B cell (primary cell): ENCODE measurements around the gene DMPK. TPM values are rescaled to one million over a fixed set of nuclear protein-coding genes. Genes with fewer than 3 reads are reported as not detected.

Experiments used
- ATAC-seq: fragments of 200-7000 bp; cut with Tn5 transposase; one replicate; pipeline ENCODE4 v1.10.0; 2021; ENCODE audit warnings: low read depth, mild to moderate bottlenecking, moderate number of reproducible peaks, moderate library complexity
- CTCF ChIA-PET: fragments of 350-600 bp; sonication (Branson Sonifier 250); formaldehyde crosslinking; loops from one replicate; lab custom pipeline; 2021; ENCODE audit warnings: antibody characterized with exemption, inconsistent platforms; lab: Charles Lee
- POLR2A ChIA-PET: fragments of 350-600 bp; sonication (Branson Sonifier 250); formaldehyde crosslinking; loops from one replicate; lab custom pipeline; 2021; ENCODE audit warnings: antibody characterized with exemption; lab: Charles Lee
- DNase-seq: peaks from one replicate; pipeline ENCODE4 v3.0.0; 2013
- H2AFZ ChIP-seq: 2 replicates; pipeline ENCODE4 v1.6.1; 2012; ENCODE audit warnings: mild to moderate bottlenecking, low read depth, low read length; ENCODE audit not compliant: insufficient read depth, poor library complexity, severe bottlenecking
- H3K27ac ChIP-seq, 2 donors: 1 replicate in 1 of 2; 2 replicates in 1 of 2; pipeline ENCODE4 v1.5.1; 2012 to 2013; ENCODE audit warnings: low read length in 2 of 2, mild to moderate bottlenecking in 2 of 2, moderate library complexity in 1 of 2
- H3K27me3 ChIP-seq, 4 experiments: fragments of 200-600 bp in 1 of 4; sonication (generic) in 1 of 4; replicated peaks in 1 of 4; 1 replicate in 2 of 4; 2 replicates in 2 of 4; pipeline versions ENCODE4 v1.6.1 to v1.7.0; 2013 to 2016; ENCODE audit warnings: low read length in 3 of 4, mild to moderate bottlenecking in 2 of 4, mixed read lengths in 1 of 4, moderate library complexity in 1 of 4; ENCODE audit not compliant: insufficient read depth in 4 of 4, control insufficient read depth in 3 of 4; ENCODE audit errors: control extremely low read depth in 1 of 4
- H3K36me3 ChIP-seq, 2 experiments: replicated peaks in 1 of 2; 1 replicate in 1 of 2; 2 replicates in 1 of 2; pipeline versions ENCODE4 v1.6.1 to v1.7.1; 2013; ENCODE audit warnings: low read length in 1 of 2; ENCODE audit not compliant: insufficient read depth in 2 of 2, control insufficient read depth in 1 of 2; ENCODE audit errors: control extremely low read depth in 1 of 2, extremely low read depth in 1 of 2
- H3K4me1 ChIP-seq, 2 donors: fragments of 200-600 bp in 1 of 2; sonication (generic) in 1 of 2; 1 replicate in 1 of 2; 2 replicates in 1 of 2; pipeline versions ENCODE4 v1.5.1 to v1.6.1; 2013 to 2017; ENCODE audit warnings: low read length in 2 of 2; ENCODE audit not compliant: control insufficient read depth in 2 of 2, insufficient read depth in 2 of 2
- H3K4me2 ChIP-seq: replicated peaks from 2 replicates; pipeline ENCODE3; 2012; ENCODE audit warnings: mild to moderate bottlenecking, low read depth, low read length; ENCODE audit not compliant: poor library complexity, severe bottlenecking
- H3K4me3 ChIP-seq, 5 experiments: fragments of 200-600 bp in 1 of 5; sonication (generic) in 1 of 5; 1 replicate in 3 of 5; 2 replicates in 2 of 5; pipeline versions ENCODE4 v1.5.1 to v1.7.0; 2011 to 2016; ENCODE audit warnings: low read length in 4 of 5, mild to moderate bottlenecking in 4 of 5, low read depth in 2 of 5, control low read depth in 1 of 5, moderate library complexity in 1 of 5; ENCODE audit not compliant: insufficient read depth in 1 of 5; ENCODE audit errors: control extremely low read depth in 1 of 5, extremely low read depth in 1 of 5
- H3K79me2 ChIP-seq: fragments of 200-600 bp; sonication (generic); one replicate; pipeline ENCODE4 v1.6.0; 2016; ENCODE audit warnings: low read length; ENCODE audit not compliant: control insufficient read depth, insufficient read depth
- H3K9ac ChIP-seq: fragments of 200-600 bp; sonication (generic); 2 replicates; pipeline ENCODE4 v1.6.1; 2017; ENCODE audit warnings: mild to moderate bottlenecking, low read length, moderate library complexity
- H3K9me3 ChIP-seq, 3 donors: one replicate each; pipeline versions ENCODE4 v1.6.1 to v1.7.1; 2013; ENCODE audit warnings: low read length in 2 of 3; ENCODE audit not compliant: control insufficient read depth in 2 of 3, insufficient read depth in 1 of 3; ENCODE audit errors: control extremely low read depth in 1 of 3
- H4K20me1 ChIP-seq: 2 replicates; pipeline ENCODE4 v1.6.0; 2012; ENCODE audit warnings: mild to moderate bottlenecking, low read length; ENCODE audit not compliant: insufficient read depth, control insufficient read depth, poor library complexity, severe bottlenecking
- H3K27ac Mint-ChIP-seq: one replicate; pipeline ENCODE4 v1.8.0; 2021; ENCODE audit warnings: mixed read lengths
- H3K27me3 Mint-ChIP-seq: one replicate; pipeline ENCODE4 v1.8.0; 2021; ENCODE audit warnings: mixed read lengths
- H3K4me1 Mint-ChIP-seq: one replicate; pipeline ENCODE4 v1.8.0; 2021; ENCODE audit warnings: mixed read lengths
- H3K4me3 Mint-ChIP-seq: one replicate; pipeline ENCODE4 v1.8.0; 2021; ENCODE audit warnings: mixed read lengths
- H3K9me3 Mint-ChIP-seq: one replicate; pipeline ENCODE4 v1.8.0; 2022; ENCODE audit warnings: mixed read lengths; ENCODE audit not compliant: insufficient read depth
- EZH2 ChIP-seq: IDR thresholded peaks from 2 replicates; pipeline ENCODE4 v1.6.1; 2012; ENCODE audit warnings: borderline replicate concordance, low read depth, mild to moderate bottlenecking, moderate library complexity, low read length; ENCODE audit not compliant: insufficient read depth, poor library complexity, severe bottlenecking
- WGBS: methylation state at CpG from one replicate; pipeline ENCODE4 v1.1.5; 2013; ENCODE audit warnings: missing lambda C conversion rate; ENCODE audit not compliant: insufficient coverage; 5-methylcytosine and 5-hydroxymethylcytosine counted together
- intact Hi-C: fragments of 100-400 bp; cut with micrococcal nuclease; formaldehyde crosslinking; loops from one replicate; pipeline ENCODE4 v1.10.0; 2022
- polyA plus RNA-seq: library from polyadenylated mRNA; depleted of rRNA; stranded (reverse); fragments of >200 nt; gene quantifications from 2 replicates; pipeline ENCODE4 v1.2.3, GENCODE V29; 2012
- total RNA-seq, 2 donors: library from RNA; stranded (reverse); fragments of 120-200 nt in 1 of 2; gene quantifications; 1 replicate in 1 of 2; 2 replicates in 1 of 2; pipeline versions ENCODE4 v1.2.3 to v1.2.4, GENCODE V29; 2013 to 2022
- TF ChIP-seq, protein P1 (sequence below): fragments of 200-600 bp; IDR thresholded peaks from one replicate; pipeline ENCODE4 v1.8.0; 2022; ENCODE audit warnings: antibody characterized with exemption, mild to moderate bottlenecking

DMPK gene
- total and polyA plus RNA-seq, 2 donors (not counting 1 experiment from before 2014, with no cell fraction given): 28.7 to 58.3 TPM

DNA sequence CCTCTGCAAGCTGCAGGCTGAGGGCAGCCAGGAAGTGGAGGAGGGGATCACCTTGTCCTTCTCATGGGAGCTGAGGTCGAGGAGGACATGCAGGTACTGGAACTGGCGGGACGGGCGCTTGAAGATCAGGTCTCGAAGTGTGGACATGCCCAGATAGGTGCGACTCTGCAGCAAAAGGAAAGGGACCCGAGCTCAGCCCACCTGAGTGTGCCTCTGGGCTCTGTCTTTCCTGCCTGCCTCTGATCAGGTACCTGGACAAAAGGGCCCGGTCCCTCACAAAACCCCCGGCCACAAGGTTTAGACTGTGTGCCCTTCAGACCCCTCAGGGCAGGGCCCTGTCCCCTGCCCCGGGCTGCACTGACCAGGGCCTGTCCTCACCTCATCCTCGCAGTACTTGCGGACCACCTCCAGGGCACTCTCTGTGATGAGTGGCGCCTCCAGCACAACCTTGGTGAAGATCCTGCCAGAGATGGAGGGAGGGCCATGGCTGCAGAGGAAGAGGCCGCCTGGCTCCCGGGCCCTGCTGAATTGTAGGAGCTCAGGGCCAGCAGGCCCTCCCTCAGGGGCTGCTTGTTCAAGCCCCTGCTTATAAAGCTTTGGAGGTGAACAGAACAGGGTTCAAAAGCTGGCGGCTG lies 45.3 kb upstream of the DMPK start:
- Histone ChIP-seq H3K9ac (no peak overlapping the region), H3K9me3 (no peaks in the 10 kb centered on the region), H3K36me3 (peaks cover 4 to 86% of the 10 kb centered on the region in 2 experiments), H2AFZ (no peak overlapping the region), H4K20me1 (peaks cover 8% of the 10 kb centered on the region), H3K79me2 (peaks cover 7% of the 10 kb centered on the region), H3K4me3 (no peak overlapping the region), H3K4me1 (no peaks in the 10 kb centered on the region), H3K4me2 (no peak overlapping the region), H3K27ac (no peak overlapping the region), H3K27me3 (no peaks in the 10 kb centered on the region)
- POLR2A ChIA-PET: no interaction called here
- no peak for ATAC-seq
- no peaks in the 10 kb centered on the region for H3K27me3 Mint-ChIP-seq
- CTCF ChIA-PET: interaction anchor here (1.6 to 1.8 kb wide), 2 partner anchors 10 to 28 kb away, joined by 4 to 9 read pairs; no protein-coding TSS in a partner anchor
- H3K4me1 Mint-ChIP-seq: no peaks in the 10 kb centered on the region
- intact Hi-C loops: no loop called here
- H3K27ac Mint-ChIP-seq: no peak overlapping the region
- DNase-seq: no peak
- TF ChIP-seq EZH2: no peak
- TF ChIP-seq, protein P1, sequence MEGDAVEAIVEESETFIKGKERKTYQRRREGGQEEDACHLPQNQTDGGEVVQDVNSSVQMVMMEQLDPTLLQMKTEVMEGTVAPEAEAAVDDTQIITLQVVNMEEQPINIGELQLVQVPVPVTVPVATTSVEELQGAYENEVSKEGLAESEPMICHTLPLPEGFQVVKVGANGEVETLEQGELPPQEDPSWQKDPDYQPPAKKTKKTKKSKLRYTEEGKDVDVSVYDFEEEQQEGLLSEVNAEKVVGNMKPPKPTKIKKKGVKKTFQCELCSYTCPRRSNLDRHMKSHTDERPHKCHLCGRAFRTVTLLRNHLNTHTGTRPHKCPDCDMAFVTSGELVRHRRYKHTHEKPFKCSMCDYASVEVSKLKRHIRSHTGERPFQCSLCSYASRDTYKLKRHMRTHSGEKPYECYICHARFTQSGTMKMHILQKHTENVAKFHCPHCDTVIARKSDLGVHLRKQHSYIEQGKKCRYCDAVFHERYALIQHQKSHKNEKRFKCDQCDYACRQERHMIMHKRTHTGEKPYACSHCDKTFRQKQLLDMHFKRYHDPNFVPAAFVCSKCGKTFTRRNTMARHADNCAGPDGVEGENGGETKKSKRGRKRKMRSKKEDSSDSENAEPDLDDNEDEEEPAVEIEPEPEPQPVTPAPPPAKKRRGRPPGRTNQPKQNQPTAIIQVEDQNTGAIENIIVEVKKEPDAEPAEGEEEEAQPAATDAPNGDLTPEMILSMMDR: no peak
- over 99% methylated on average over 16 of the region's 16 CpGs for WGBS
- no peaks in the 10 kb centered on the region for H3K9me3 Mint-ChIP-seq
- no peak overlapping the region for H3K4me3 Mint-ChIP-seq

- CTCF ChIA-PET: interaction anchor here (1.6 to 1.8 kb wide), 2 partner anchors 10 to 28 kb away, joined by 4 to 9 read pairs; no protein-coding TSS in a partner anchor
- 94% methylated on average over 10 of the region's 11 CpGs for WGBS
Measured at GRCh38 chr19:45826934-45827333, 44.6 kb upstream of the DMPK start.

More at GRCh38 chr19:45826934-45827333, 44.6 kb upstream of the DMPK start:
- Mint-ChIP-seq H3K27me3 (no peaks in the 10 kb centered on the region), H3K9me3 (no peaks in the 10 kb centered on the region), H3K4me3 (no peak overlapping the region), H3K27ac (no peak overlapping the region), H3K4me1 (no peaks in the 10 kb centered on the region)
- H3K4me1 ChIP-seq: no peaks in the 10 kb centered on the region
- peaks cover 1% of the 10 kb centered on the region for H4K20me1 ChIP-seq
- TF ChIP-seq EZH2: no peak
- TF ChIP-seq, protein P1: no peak
- no peaks in the 10 kb centered on the region for H3K27me3 ChIP-seq
- no peak for ATAC-seq
- no peak overlapping the region for H3K9ac ChIP-seq
- intact Hi-C loops: no loop called here
- H3K4me2 ChIP-seq: no peak overlapping the region
- H3K4me3 ChIP-seq: no peak overlapping the region
- no peak overlapping the region for H2AFZ ChIP-seq
- POLR2A ChIA-PET: no interaction called here
- H3K9me3 ChIP-seq: no peaks in the 10 kb centered on the region
- H3K79me2 ChIP-seq: peaks cover 3% of the 10 kb centered on the region
- no peak for DNase-seq
- H3K36me3 ChIP-seq: peaks cover 4 to 83% of the 10 kb centered on the region in 2 experiments
- no peak overlapping the region for H3K27ac ChIP-seq
